WTC11 (cell line): ENCODE measurements around the gene METTL22. TPM values are rescaled to one million over a fixed set of nuclear protein-coding genes. Genes with fewer than 3 reads are reported as not detected.
A peak's percentile ranks its signal among the peaks of the same experiment; 100 is the strongest.

Experiments
- ATAC-seq: fragments of 200-7000 bp; cut with Tn5 transposase; 2 replicates; pipeline ENCODE4 v1.10.0; 2021; ENCODE audit warnings: mild to moderate bottlenecking, moderate library complexity
- CTCF ChIA-PET: fragments of 300-600 bp; sonication (Branson Sonifier 250); formaldehyde crosslinking; loops from one replicate; lab custom pipeline; 2021; ENCODE audit warnings: antibody characterized with exemption; lab: Charles Lee
- POLR2A ChIA-PET: fragments of 350-600 bp; sonication (Branson Sonifier 250); formaldehyde crosslinking; loops from one replicate; lab custom pipeline; 2021; ENCODE audit warnings: antibody characterized with exemption; lab: Charles Lee
- DNase-seq: peaks from one replicate; pipeline ENCODE4 v3.0.0; 2021; ENCODE audit warnings: low spot score
- H3K27ac Mint-ChIP-seq: 2 replicates; pipeline ENCODE4 v1.8.0; 2021; ENCODE audit warnings: mixed read lengths
- H3K27me3 Mint-ChIP-seq: 2 replicates; pipeline ENCODE4 v1.8.0; 2021; ENCODE audit warnings: low read depth, mild to moderate bottlenecking, moderate library complexity, mixed read lengths
- H3K36me3 Mint-ChIP-seq: 2 replicates; pipeline ENCODE4 v1.8.0; 2021; ENCODE audit warnings: mixed read lengths
- H3K4me1 Mint-ChIP-seq: 2 replicates; pipeline ENCODE4 v1.8.0; 2022; ENCODE audit warnings: mixed read lengths
- H3K4me3 Mint-ChIP-seq: 2 replicates; pipeline ENCODE4 v1.8.0; 2021; ENCODE audit warnings: mild to moderate bottlenecking, moderate library complexity, mixed read lengths
- H3K9me3 Mint-ChIP-seq: 2 replicates; pipeline ENCODE4 v1.8.0; 2021; ENCODE audit warnings: mixed read lengths
- ATF3 ChIP-seq: sonication (generic); formaldehyde crosslinking; conservative IDR thresholded peaks from 2 replicates; pipeline ENCODE4 v1.8.1; 2022; ENCODE audit warnings: mild to moderate bottlenecking, missing genetic modification reagents
- ATF6 ChIP-seq: sonication (generic); formaldehyde crosslinking; IDR thresholded peaks from 2 replicates; pipeline ENCODE4 v1.8.1; 2023; ENCODE audit warnings: mild to moderate bottlenecking, missing genetic modification reagents
- CREM ChIP-seq: sonication (generic); formaldehyde crosslinking; IDR thresholded peaks from 2 replicates; pipeline ENCODE4 v1.8.1; 2022; ENCODE audit warnings: mild to moderate bottlenecking, missing genetic modification reagents, moderate library complexity
- CTCF ChIP-seq: fragments of 200-600 bp; IDR thresholded peaks from 2 replicates; pipeline ENCODE4 v1.8.0; 2022; ENCODE audit warnings: antibody characterized with exemption
- FOXP1 ChIP-seq: sonication (generic); formaldehyde crosslinking; IDR thresholded peaks from 2 replicates; pipeline ENCODE4 v1.8.0; 2022; ENCODE audit warnings: missing genetic modification reagents, mild to moderate bottlenecking, moderate library complexity, borderline replicate concordance
- GABPB1 ChIP-seq: sonication (generic); formaldehyde crosslinking; IDR thresholded peaks from 2 replicates; pipeline ENCODE4 v1.8.1; 2023; ENCODE audit warnings: mild to moderate bottlenecking, missing genetic modification reagents
- GRHL2 ChIP-seq: fragments of 250-450 bp; sonication (Bioruptor Pico); IDR thresholded peaks from 2 replicates; pipeline ENCODE4 v1.8.0; 2022; ENCODE audit warnings: mild to moderate bottlenecking, moderate library complexity; ENCODE audit not compliant: insufficient replicate concordance, severe bottlenecking
- IRF2 ChIP-seq: sonication (generic); formaldehyde crosslinking; IDR thresholded peaks from 2 replicates; pipeline ENCODE4 v1.8.0; 2022; ENCODE audit warnings: low read depth, missing genetic modification reagents, borderline replicate concordance
- NFYB ChIP-seq: sonication (generic); formaldehyde crosslinking; conservative IDR thresholded peaks from 2 replicates; pipeline ENCODE4 v1.8.0; 2022; ENCODE audit warnings: low read depth, missing genetic modification reagents
- PREB ChIP-seq: sonication (generic); formaldehyde crosslinking; IDR thresholded peaks from 2 replicates; pipeline ENCODE4 v1.8.1; 2022; ENCODE audit warnings: mild to moderate bottlenecking, missing genetic modification reagents, moderate library complexity, borderline replicate concordance
- PRRX2 ChIP-seq: fragments of 250-450 bp; sonication (Bioruptor Pico); IDR thresholded peaks from 2 replicates; pipeline ENCODE4 v1.8.0; 2021; ENCODE audit warnings: mild to moderate bottlenecking
- RELA ChIP-seq: sonication (generic); formaldehyde crosslinking; IDR thresholded peaks from 2 replicates; pipeline ENCODE4 v1.8.1; 2022; ENCODE audit warnings: missing genetic modification reagents, mild to moderate bottlenecking, borderline replicate concordance
- SOX15 ChIP-seq: fragments of 250-450 bp; sonication (Bioruptor Pico); IDR thresholded peaks from 2 replicates; pipeline ENCODE4 v1.9.0; 2021; ENCODE audit warnings: mild to moderate bottlenecking
- SP1 ChIP-seq: sonication (generic); formaldehyde crosslinking; conservative IDR thresholded peaks from 2 replicates; pipeline ENCODE4 v1.8.1; 2022; ENCODE audit warnings: missing genetic modification reagents
- USF2 ChIP-seq: sonication (generic); formaldehyde crosslinking; IDR thresholded peaks from 2 replicates; pipeline ENCODE4 v1.8.1; 2023; ENCODE audit warnings: mild to moderate bottlenecking, missing genetic modification reagents, moderate library complexity
- ZBTB43 ChIP-seq: sonication (generic); formaldehyde crosslinking; IDR thresholded peaks from 2 replicates; pipeline ENCODE4 v1.8.1; 2023; ENCODE audit warnings: mild to moderate bottlenecking, missing genetic modification reagents
- ZMAT4 ChIP-seq: fragments of 250-450 bp; sonication (Bioruptor Pico); IDR thresholded peaks from 2 replicates; pipeline ENCODE4 v1.9.0; 2021; ENCODE audit warnings: mild to moderate bottlenecking
- ZNF219 ChIP-seq: sonication (generic); formaldehyde crosslinking; IDR thresholded peaks from 2 replicates; pipeline ENCODE4 v1.8.0; 2023; ENCODE audit warnings: missing genetic modification reagents, mild to moderate bottlenecking, borderline replicate concordance
- total RNA-seq: library from RNA; stranded (reverse); gene quantifications from 3 replicates; pipeline ENCODE4 v1.2.3, GENCODE V29; 2021

METTL22 gene
- total RNA-seq, 1 experiment from 2014 or later: 82.0 TPM

GRCh38 chr16:8674413-8675022 is 53.0 kb downstream of the METTL22 start, which contains the start of gene ABAT:
ABAT (plus strand) TSS chr16:8674617; CDS start chr16:8735740, 61,123 bp downstream.
- peak within 1 kb of the TSS; percentile 68 for H3K4me3 Mint-ChIP-seq
- no peaks in the 10 kb centered on the region for H3K36me3 Mint-ChIP-seq
- TF ChIP-seq ZBTB43 (CRISPR knock-in tag) (no peak), NFYB (CRISPR knock-in tag) (peak; percentile 88), ATF3 (no peak), RELA (CRISPR knock-in tag) (no peak), ZMAT4 (CRISPR knock-in tag) (no peak), CREM (CRISPR knock-in tag) (0 out of 2 replicates have a peak, but pooled peaks have one; percentile 31), SP1 (CRISPR knock-in tag) (peak; percentile 67; the same call in 1 of the 2 replicates), GABPB1 (CRISPR knock-in tag) (peak; percentile 43; the same call in 1 of the 2 replicates)
- TF ChIP-seq, all 79 proteins: peak for 4
- ChIA-PET POLR2A (no interaction called here), CTCF (interaction anchor here (0.6 to 2.3 kb wide), 11 partner anchors 9 to 376 kb away, joined by 3 to 9 read pairs (median 3); partner anchors contain the start of gene TMEM186)
- ATAC-seq: peak; percentile 95
- no peak within 1 kb of the TSS for H3K27ac Mint-ChIP-seq
- DNase-seq: peak; percentile 89
- H3K9me3 Mint-ChIP-seq: 0 out of 2 replicates have a peak, but pooled peaks cover 1% of the 10 kb centered on the region
- peaks cover 8% of the 10 kb centered on the region for H3K4me1 Mint-ChIP-seq
- H3K27me3 Mint-ChIP-seq: peaks cover 41% of the 10 kb centered on the region

GRCh38 chr16:8675183-8676159 is 54.0 kb downstream of the METTL22 start:
- Mint-ChIP-seq H3K9me3 (peaks cover 8% of the 10 kb centered on the region; the same call in 1 of the 2 replicates), H3K36me3 (no peaks in the 10 kb centered on the region), H3K4me3 (peak overlapping the region; percentile 68), H3K4me1 (peaks cover 8% of the 10 kb centered on the region), H3K27me3 (peaks cover 43% of the 10 kb centered on the region), H3K27ac (no peak overlapping the region)
- DNase-seq (no peak), ATAC-seq (no peak)
- ChIA-PET POLR2A (no interaction called here), CTCF (interaction anchor here (0.6 to 2.3 kb wide), 6 partner anchors 23 to 292 kb away, joined by 3 to 9 read pairs (median 4); no protein-coding TSS in a partner anchor)
- TF ChIP-seq SP1 (CRISPR knock-in tag) (no peak), GABPB1 (CRISPR knock-in tag) (peak; percentile 42; the same call in 1 of the 2 replicates), PREB (CRISPR knock-in tag) (no peak), SOX15 (CRISPR knock-in tag) (no peak), ZBTB43 (CRISPR knock-in tag) (no peak), USF2 (CRISPR knock-in tag) (no peak)

- DNase-seq (no peak), ATAC-seq (no peak)
- Mint-ChIP-seq H3K27me3 (peaks cover 43% of the 10 kb centered on the region), H3K4me3 (0 out of 2 replicates have a peak overlapping the region, but pooled peaks have one; percentile 34), H3K9me3 (peaks cover 8% of the 10 kb centered on the region; the same call in 1 of the 2 replicates), H3K36me3 (no peaks in the 10 kb centered on the region), H3K4me1 (peaks cover 8% of the 10 kb centered on the region), H3K27ac (no peak overlapping the region)
- ChIA-PET POLR2A (no interaction called here), CTCF (interaction anchor here (1.1 to 1.4 kb wide), 2 partner anchors 24 to 115 kb away, joined by 3 to 4 read pairs; no protein-coding TSS in a partner anchor)
- no peak for TF ChIP-seq CTCF
- TF ChIP-seq IRF2 (CRISPR knock-in tag): no peak
- no peak for TF ChIP-seq PRRX2 (CRISPR knock-in tag)
- no peak for TF ChIP-seq NFYB (CRISPR knock-in tag)
- no peak for TF ChIP-seq ZNF219
- no peak for TF ChIP-seq ATF6 (CRISPR knock-in tag)
- no peak for TF ChIP-seq FOXP1 (CRISPR knock-in tag)
- no peak for TF ChIP-seq GRHL2 (CRISPR knock-in tag)
These were observed 54.7 kb downstream of the METTL22 start for GRCh38 chr16:8676160-8676547.
